Thyroid gland (tissue), 4 donors: ENCODE results near the gene C1QTNF12.

Experiments used
- CTCF ChIP-seq, 6 experiments: fragments of 200-600 bp in 3 of 6; fragments of 450-650 bp in 3 of 6; sonication (generic) in 3 of 6; IDR thresholded peaks; one replicate each; pipeline ENCODE4 v1.5.1; 2016 to 2019; ENCODE audit warnings: antibody characterized with exemption in 6 of 6, mild to moderate bottlenecking in 2 of 6, inconsistent platforms in 1 of 6, moderate library complexity in 1 of 6
- POLR2A ChIP-seq, 2 donors: fragments of 450-650 bp; IDR thresholded peaks; one replicate each; pipeline ENCODE4 v1.6.1; 2017; ENCODE audit warnings: antibody characterized with exemption in 2 of 2, mild to moderate bottlenecking in 2 of 2, moderate library complexity in 1 of 2

- no peak for TF ChIP-seq POLR2A (IDR thresholded peaks at IDR 0.05)
- TF ChIP-seq CTCF (IDR thresholded peaks at IDR 0.05): no peak
Measured at GRCh38 chr1:1287288-1288110, 41.0 kb upstream of the C1QTNF12 start.
